B cell (primary cell): ENCODE measurements around the gene LRBA. TPM values are rescaled to one million over a fixed set of nuclear protein-coding genes. Genes with fewer than 3 reads are reported as not detected.

Source experiments
- ATAC-seq: fragments of 200-7000 bp; cut with Tn5 transposase; one replicate; pipeline ENCODE4 v1.10.0; 2021; ENCODE audit warnings: low read depth, mild to moderate bottlenecking, moderate number of reproducible peaks, moderate library complexity
- CTCF ChIA-PET: fragments of 350-600 bp; sonication (Branson Sonifier 250); formaldehyde crosslinking; loops from one replicate; lab custom pipeline; 2021; ENCODE audit warnings: antibody characterized with exemption, inconsistent platforms; lab: Charles Lee
- POLR2A ChIA-PET: fragments of 350-600 bp; sonication (Branson Sonifier 250); formaldehyde crosslinking; loops from one replicate; lab custom pipeline; 2021; ENCODE audit warnings: antibody characterized with exemption; lab: Charles Lee
- DNase-seq: peaks from one replicate; pipeline ENCODE4 v3.0.0; 2013
- H2AFZ ChIP-seq: 2 replicates; pipeline ENCODE4 v1.6.1; 2012; ENCODE audit warnings: mild to moderate bottlenecking, low read depth, low read length; ENCODE audit not compliant: insufficient read depth, poor library complexity, severe bottlenecking
- H3K27ac ChIP-seq, 2 donors: 1 replicate in 1 of 2; 2 replicates in 1 of 2; pipeline ENCODE4 v1.5.1; 2012 to 2013; ENCODE audit warnings: low read length in 2 of 2, mild to moderate bottlenecking in 2 of 2, moderate library complexity in 1 of 2
- H3K27me3 ChIP-seq, 4 experiments: fragments of 200-600 bp in 1 of 4; sonication (generic) in 1 of 4; replicated peaks in 1 of 4; 1 replicate in 2 of 4; 2 replicates in 2 of 4; pipeline versions ENCODE4 v1.6.1 to v1.7.0; 2013 to 2016; ENCODE audit warnings: low read length in 3 of 4, mild to moderate bottlenecking in 2 of 4, mixed read lengths in 1 of 4, moderate library complexity in 1 of 4; ENCODE audit not compliant: insufficient read depth in 4 of 4, control insufficient read depth in 3 of 4; ENCODE audit errors: control extremely low read depth in 1 of 4
- H3K36me3 ChIP-seq, 2 experiments: replicated peaks in 1 of 2; 1 replicate in 1 of 2; 2 replicates in 1 of 2; pipeline versions ENCODE4 v1.6.1 to v1.7.1; 2013; ENCODE audit warnings: low read length in 1 of 2; ENCODE audit not compliant: insufficient read depth in 2 of 2, control insufficient read depth in 1 of 2; ENCODE audit errors: control extremely low read depth in 1 of 2, extremely low read depth in 1 of 2
- H3K4me1 ChIP-seq, 2 donors: fragments of 200-600 bp in 1 of 2; sonication (generic) in 1 of 2; 1 replicate in 1 of 2; 2 replicates in 1 of 2; pipeline versions ENCODE4 v1.5.1 to v1.6.1; 2013 to 2017; ENCODE audit warnings: low read length in 2 of 2; ENCODE audit not compliant: control insufficient read depth in 2 of 2, insufficient read depth in 2 of 2
- H3K4me2 ChIP-seq: replicated peaks from 2 replicates; pipeline ENCODE3; 2012; ENCODE audit warnings: mild to moderate bottlenecking, low read depth, low read length; ENCODE audit not compliant: poor library complexity, severe bottlenecking
- H3K4me3 ChIP-seq, 5 experiments: fragments of 200-600 bp in 1 of 5; sonication (generic) in 1 of 5; 1 replicate in 3 of 5; 2 replicates in 2 of 5; pipeline versions ENCODE4 v1.5.1 to v1.7.0; 2011 to 2016; ENCODE audit warnings: low read length in 4 of 5, mild to moderate bottlenecking in 4 of 5, low read depth in 2 of 5, control low read depth in 1 of 5, moderate library complexity in 1 of 5; ENCODE audit not compliant: insufficient read depth in 1 of 5; ENCODE audit errors: control extremely low read depth in 1 of 5, extremely low read depth in 1 of 5
- H3K79me2 ChIP-seq: fragments of 200-600 bp; sonication (generic); one replicate; pipeline ENCODE4 v1.6.0; 2016; ENCODE audit warnings: low read length; ENCODE audit not compliant: control insufficient read depth, insufficient read depth
- H3K9ac ChIP-seq: fragments of 200-600 bp; sonication (generic); 2 replicates; pipeline ENCODE4 v1.6.1; 2017; ENCODE audit warnings: mild to moderate bottlenecking, low read length, moderate library complexity
- H3K9me3 ChIP-seq, 3 donors: one replicate each; pipeline versions ENCODE4 v1.6.1 to v1.7.1; 2013; ENCODE audit warnings: low read length in 2 of 3; ENCODE audit not compliant: control insufficient read depth in 2 of 3, insufficient read depth in 1 of 3; ENCODE audit errors: control extremely low read depth in 1 of 3
- H4K20me1 ChIP-seq: 2 replicates; pipeline ENCODE4 v1.6.0; 2012; ENCODE audit warnings: mild to moderate bottlenecking, low read length; ENCODE audit not compliant: insufficient read depth, control insufficient read depth, poor library complexity, severe bottlenecking
- H3K27ac Mint-ChIP-seq: one replicate; pipeline ENCODE4 v1.8.0; 2021; ENCODE audit warnings: mixed read lengths
- H3K27me3 Mint-ChIP-seq: one replicate; pipeline ENCODE4 v1.8.0; 2021; ENCODE audit warnings: mixed read lengths
- H3K4me1 Mint-ChIP-seq: one replicate; pipeline ENCODE4 v1.8.0; 2021; ENCODE audit warnings: mixed read lengths
- H3K4me3 Mint-ChIP-seq: one replicate; pipeline ENCODE4 v1.8.0; 2021; ENCODE audit warnings: mixed read lengths
- H3K9me3 Mint-ChIP-seq: one replicate; pipeline ENCODE4 v1.8.0; 2022; ENCODE audit warnings: mixed read lengths; ENCODE audit not compliant: insufficient read depth
- EZH2 ChIP-seq: IDR thresholded peaks from 2 replicates; pipeline ENCODE4 v1.6.1; 2012; ENCODE audit warnings: borderline replicate concordance, low read depth, mild to moderate bottlenecking, moderate library complexity, low read length; ENCODE audit not compliant: insufficient read depth, poor library complexity, severe bottlenecking
- WGBS: methylation state at CpG from one replicate; pipeline ENCODE4 v1.1.5; 2013; ENCODE audit warnings: missing lambda C conversion rate; ENCODE audit not compliant: insufficient coverage; 5-methylcytosine and 5-hydroxymethylcytosine counted together
- intact Hi-C: fragments of 100-400 bp; cut with micrococcal nuclease; formaldehyde crosslinking; loops from one replicate; pipeline ENCODE4 v1.10.0; 2022
- polyA plus RNA-seq: library from polyadenylated mRNA; depleted of rRNA; stranded (reverse); fragments of >200 nt; gene quantifications from 2 replicates; pipeline ENCODE4 v1.2.3, GENCODE V29; 2012
- total RNA-seq, 2 donors: library from RNA; stranded (reverse); fragments of 120-200 nt in 1 of 2; gene quantifications; 1 replicate in 1 of 2; 2 replicates in 1 of 2; pipeline versions ENCODE4 v1.2.3 to v1.2.4, GENCODE V29; 2013 to 2022
- TF ChIP-seq, protein P1 (sequence below): fragments of 200-600 bp; IDR thresholded peaks from one replicate; pipeline ENCODE4 v1.8.0; 2022; ENCODE audit warnings: antibody characterized with exemption, mild to moderate bottlenecking

LRBA gene
- total and polyA plus RNA-seq, 2 donors (not counting 1 experiment from before 2014, with no cell fraction given): 17.5 to 86.7 TPM

DNA sequence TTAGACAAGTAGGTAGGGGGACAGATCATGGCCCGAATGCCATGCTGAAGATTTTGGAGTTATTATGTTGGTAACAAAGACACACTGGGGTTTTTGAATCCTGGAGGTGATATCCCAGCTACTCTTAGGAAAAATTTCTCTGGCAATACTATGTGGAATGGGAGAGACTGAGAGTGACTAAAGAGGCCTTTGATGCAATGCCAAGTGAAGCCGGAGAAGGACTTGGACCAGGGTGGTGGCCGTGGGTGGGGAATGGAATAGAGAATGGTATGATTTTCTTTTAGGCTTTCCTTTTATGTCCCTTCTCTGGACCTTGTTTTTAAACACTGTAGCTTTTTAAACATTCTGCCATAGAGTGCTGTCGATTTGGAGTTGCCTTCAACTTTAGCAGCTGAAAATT, 795.2 kb downstream of the LRBA start:
- TF ChIP-seq EZH2: no peak
- TF ChIP-seq, protein P1, sequence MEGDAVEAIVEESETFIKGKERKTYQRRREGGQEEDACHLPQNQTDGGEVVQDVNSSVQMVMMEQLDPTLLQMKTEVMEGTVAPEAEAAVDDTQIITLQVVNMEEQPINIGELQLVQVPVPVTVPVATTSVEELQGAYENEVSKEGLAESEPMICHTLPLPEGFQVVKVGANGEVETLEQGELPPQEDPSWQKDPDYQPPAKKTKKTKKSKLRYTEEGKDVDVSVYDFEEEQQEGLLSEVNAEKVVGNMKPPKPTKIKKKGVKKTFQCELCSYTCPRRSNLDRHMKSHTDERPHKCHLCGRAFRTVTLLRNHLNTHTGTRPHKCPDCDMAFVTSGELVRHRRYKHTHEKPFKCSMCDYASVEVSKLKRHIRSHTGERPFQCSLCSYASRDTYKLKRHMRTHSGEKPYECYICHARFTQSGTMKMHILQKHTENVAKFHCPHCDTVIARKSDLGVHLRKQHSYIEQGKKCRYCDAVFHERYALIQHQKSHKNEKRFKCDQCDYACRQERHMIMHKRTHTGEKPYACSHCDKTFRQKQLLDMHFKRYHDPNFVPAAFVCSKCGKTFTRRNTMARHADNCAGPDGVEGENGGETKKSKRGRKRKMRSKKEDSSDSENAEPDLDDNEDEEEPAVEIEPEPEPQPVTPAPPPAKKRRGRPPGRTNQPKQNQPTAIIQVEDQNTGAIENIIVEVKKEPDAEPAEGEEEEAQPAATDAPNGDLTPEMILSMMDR: no peak
- Histone ChIP-seq H3K79me2 (no peaks in the 10 kb centered on the region), H3K4me3 (no peak overlapping the region), H3K4me2 (no peak overlapping the region), H3K9me3 (no peaks in the 10 kb centered on the region), H2AFZ (no peak overlapping the region), H3K36me3 (no peaks in the 10 kb centered on the region), H3K27me3 (no peaks in the 10 kb centered on the region), H3K27ac (no peak overlapping the region), H3K4me1 (no peaks in the 10 kb centered on the region), H4K20me1 (no peaks in the 10 kb centered on the region), H3K9ac (no peak overlapping the region)
- intact Hi-C loops: no loop called here
- DNase-seq: no peak
- POLR2A ChIA-PET: no interaction called here
- CTCF ChIA-PET: interaction anchor here (0.6 kb wide), 1 partner anchor 1885 kb away, joined by 3 read pairs; no protein-coding TSS in a partner anchor
- H3K27ac Mint-ChIP-seq: no peak overlapping the region
- no peak overlapping the region for H3K4me3 Mint-ChIP-seq
- H3K4me1 Mint-ChIP-seq: no peaks in the 10 kb centered on the region
- no peak for ATAC-seq
- H3K9me3 Mint-ChIP-seq: no peaks in the 10 kb centered on the region
- 67% methylated on average over 1 of the region's 4 CpGs for WGBS
- H3K27me3 Mint-ChIP-seq: no peaks in the 10 kb centered on the region

DNA sequence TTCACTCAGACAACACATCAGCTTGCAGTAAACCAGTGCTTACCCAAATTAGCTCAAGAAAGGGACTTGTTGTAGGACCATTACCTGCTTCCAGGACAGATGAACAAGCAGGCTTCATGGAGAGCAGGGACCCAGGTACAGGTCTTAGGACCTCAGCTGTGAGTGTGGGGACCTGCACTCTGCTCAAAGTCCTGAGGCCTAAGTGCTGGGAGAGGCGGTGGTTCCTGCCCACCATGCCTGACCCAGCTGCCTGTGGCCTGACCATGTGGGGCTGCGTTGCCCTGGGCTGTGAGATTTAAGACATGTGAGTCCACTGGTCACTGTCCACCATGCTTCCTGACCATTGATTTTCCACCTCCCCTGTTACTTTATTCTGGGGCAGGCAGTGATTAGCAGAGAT, 796.6 kb downstream of the LRBA start:
- TF ChIP-seq EZH2: no peak
- TF ChIP-seq, protein P1: no peak
- ChIA-PET POLR2A (no interaction called here), CTCF (interaction anchor here (1.4 to 2.0 kb wide), 2 partner anchors 10 to 208 kb away, joined by 9 to 10 read pairs; no protein-coding TSS in a partner anchor)
- no peak overlapping the region for H3K4me3 Mint-ChIP-seq
- Histone ChIP-seq H2AFZ (no peak overlapping the region), H3K27ac (no peak overlapping the region), H3K4me2 (no peak overlapping the region), H4K20me1 (no peaks in the 10 kb centered on the region), H3K9ac (no peak overlapping the region), H3K36me3 (no peaks in the 10 kb centered on the region), H3K9me3 (no peaks in the 10 kb centered on the region), H3K4me3 (no peak overlapping the region), H3K27me3 (no peaks in the 10 kb centered on the region), H3K4me1 (no peaks in the 10 kb centered on the region), H3K79me2 (no peaks in the 10 kb centered on the region)
- intact Hi-C loops: no loop called here
- no peaks in the 10 kb centered on the region for H3K27me3 Mint-ChIP-seq
- no peaks in the 10 kb centered on the region for H3K4me1 Mint-ChIP-seq
- H3K9me3 Mint-ChIP-seq: no peaks in the 10 kb centered on the region
- ATAC-seq: no peak
- WGBS: 80% methylated on average over 1 of the region's 2 CpGs
- no peak overlapping the region for H3K27ac Mint-ChIP-seq
- no peak for DNase-seq
